ENCODE measurements around the gene GATAD1.

GATAD1 gene

DNA sequence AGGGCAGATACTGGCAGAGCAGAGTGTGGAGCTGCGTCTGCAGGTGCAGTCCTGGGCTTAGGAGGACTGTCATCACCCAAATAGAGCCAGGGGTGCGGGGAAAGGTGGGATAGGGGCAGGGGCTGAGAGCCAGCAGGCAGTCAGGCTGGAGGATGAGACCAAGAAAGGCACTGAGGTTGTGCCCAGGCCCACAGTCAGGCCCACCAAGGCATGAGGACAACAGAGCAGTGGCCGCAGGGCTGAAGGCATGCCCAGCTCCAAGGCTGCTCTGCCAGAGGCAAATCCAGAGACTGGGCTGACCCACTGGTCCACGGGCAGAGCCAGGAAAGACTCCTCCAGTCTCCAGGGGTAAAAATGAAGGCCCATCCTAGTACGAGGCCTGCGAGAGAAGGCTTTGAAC, 24.4 kb upstream of the GATAD1 start:
- TF ChIP-seq, protein P1, sequence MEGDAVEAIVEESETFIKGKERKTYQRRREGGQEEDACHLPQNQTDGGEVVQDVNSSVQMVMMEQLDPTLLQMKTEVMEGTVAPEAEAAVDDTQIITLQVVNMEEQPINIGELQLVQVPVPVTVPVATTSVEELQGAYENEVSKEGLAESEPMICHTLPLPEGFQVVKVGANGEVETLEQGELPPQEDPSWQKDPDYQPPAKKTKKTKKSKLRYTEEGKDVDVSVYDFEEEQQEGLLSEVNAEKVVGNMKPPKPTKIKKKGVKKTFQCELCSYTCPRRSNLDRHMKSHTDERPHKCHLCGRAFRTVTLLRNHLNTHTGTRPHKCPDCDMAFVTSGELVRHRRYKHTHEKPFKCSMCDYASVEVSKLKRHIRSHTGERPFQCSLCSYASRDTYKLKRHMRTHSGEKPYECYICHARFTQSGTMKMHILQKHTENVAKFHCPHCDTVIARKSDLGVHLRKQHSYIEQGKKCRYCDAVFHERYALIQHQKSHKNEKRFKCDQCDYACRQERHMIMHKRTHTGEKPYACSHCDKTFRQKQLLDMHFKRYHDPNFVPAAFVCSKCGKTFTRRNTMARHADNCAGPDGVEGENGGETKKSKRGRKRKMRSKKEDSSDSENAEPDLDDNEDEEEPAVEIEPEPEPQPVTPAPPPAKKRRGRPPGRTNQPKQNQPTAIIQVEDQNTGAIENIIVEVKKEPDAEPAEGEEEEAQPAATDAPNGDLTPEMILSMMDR (IDR thresholded peaks at IDR 0.05; ENCODE audit: borderline replicate concordance, insufficient read depth, low read depth, low read length): no peak
- H3K4me3 ChIP-seq (ENCODE audit: low read depth, low read length): no peak overlapping the region

DNA sequence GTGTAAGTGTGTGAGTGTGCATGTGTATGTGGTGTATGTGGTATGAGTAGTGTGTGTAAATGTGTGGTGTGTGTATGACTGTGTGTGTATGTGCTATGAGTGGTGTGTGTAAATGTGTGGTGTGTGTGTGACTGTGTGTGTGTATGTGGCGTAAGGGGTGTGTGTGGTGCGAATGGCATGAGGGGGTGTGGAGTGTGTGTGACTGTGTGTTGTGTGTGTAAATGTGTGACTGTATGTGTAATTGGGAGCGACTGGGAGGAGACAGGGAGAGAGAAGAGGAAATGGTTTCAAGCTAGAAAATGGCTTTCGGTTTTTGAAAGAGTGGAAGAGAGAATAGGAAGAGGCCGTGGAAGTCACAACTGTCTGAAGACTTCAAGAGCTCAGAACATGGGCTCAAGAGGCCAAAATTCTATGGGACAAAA, 23.6 kb upstream of the GATAD1 start:
- TF ChIP-seq, protein P1 (IDR thresholded peaks at IDR 0.05; ENCODE audit: borderline replicate concordance, insufficient read depth, low read depth, low read length): no peak
- H3K4me3 ChIP-seq (ENCODE audit: low read depth, low read length): no peak overlapping the region

- TF ChIP-seq, protein P1 (IDR thresholded peaks at IDR 0.05; ENCODE audit: borderline replicate concordance, insufficient read depth, low read depth, low read length): no peak
- no peak overlapping the region for H3K4me3 ChIP-seq (ENCODE audit: low read depth, low read length)
Measured at GRCh38 chr7:92425311-92425947, 21.9 kb upstream of the GATAD1 start.

DNA sequence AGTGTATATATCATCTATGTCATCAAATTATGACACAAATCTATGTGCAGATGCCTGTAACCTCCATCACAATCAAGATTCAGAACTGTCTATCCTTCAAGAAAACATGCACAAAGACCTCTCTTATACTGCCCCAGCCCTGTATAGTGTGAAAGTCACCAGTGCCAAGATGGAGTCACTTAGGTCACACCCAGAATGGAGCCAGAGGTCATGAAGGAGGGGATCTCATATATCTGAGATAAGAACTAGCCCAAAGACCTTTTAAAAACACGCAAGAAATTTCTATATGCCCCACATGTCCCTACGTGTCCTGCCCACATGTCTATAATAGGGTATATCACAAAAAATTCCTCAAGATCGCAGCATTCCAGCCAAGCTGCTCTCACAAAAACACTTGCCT, 20.1 kb upstream of the GATAD1 start:
- no peak overlapping the region for H3K4me3 ChIP-seq (ENCODE audit: low read depth, low read length)
- TF ChIP-seq, protein P1 (IDR thresholded peaks at IDR 0.05; ENCODE audit: borderline replicate concordance, insufficient read depth, low read depth, low read length): no peak

DNA sequence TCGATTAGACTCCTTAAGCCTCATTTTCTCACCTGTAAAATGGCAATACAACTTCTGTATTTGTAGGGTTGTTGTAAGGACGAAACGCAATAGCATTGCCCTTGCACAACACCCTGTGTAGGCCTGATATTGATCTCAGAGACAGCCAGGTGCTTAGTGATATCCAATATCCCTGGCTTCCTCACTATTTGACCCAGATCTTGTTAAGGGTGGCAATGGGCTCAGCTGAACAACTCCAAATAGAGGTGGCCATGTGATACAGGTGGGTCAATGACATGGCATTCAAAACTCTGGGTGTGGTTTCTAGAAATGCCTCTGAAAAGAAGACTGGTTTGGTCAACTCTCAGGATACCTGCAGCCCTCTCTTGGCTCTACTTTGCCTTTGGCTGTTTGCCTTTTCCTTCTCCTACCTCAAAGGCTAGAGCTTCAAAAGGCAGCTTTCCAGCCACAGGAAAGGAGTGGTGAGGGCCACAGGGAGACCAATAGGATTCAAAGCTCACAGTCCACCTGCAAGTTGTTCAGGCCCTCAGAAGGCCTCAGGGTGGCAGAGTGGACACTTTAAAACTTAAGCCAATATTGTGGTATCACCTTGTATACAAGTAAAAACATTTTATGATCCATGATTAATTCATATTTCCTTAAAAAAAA, 14.9 kb upstream of the GATAD1 start:
- TF ChIP-seq, protein P1 (IDR thresholded peaks at IDR 0.05; ENCODE audit: borderline replicate concordance, insufficient read depth, low read depth, low read length): no peak
- H3K4me3 ChIP-seq (ENCODE audit: low read depth, low read length): no peak overlapping the region

DNA sequence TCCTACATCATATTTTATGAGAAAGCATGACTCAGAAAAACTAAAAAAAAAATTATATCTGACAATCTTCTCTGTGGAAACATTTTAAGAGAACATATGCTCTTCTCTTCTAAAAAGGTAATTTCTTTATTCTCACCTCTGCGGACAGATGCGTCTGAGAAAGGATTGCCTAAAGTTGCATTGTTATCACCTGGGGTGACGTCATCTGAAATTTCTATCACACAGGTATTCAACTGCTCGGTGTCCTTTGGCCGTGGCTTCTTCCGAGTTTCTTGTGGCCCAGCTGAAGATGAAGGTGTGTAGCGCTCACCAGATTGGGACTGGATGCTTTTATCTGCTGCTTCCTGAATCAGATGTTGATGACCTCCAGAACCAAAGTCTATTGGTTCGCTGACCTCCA, 14.3 kb upstream of the GATAD1 start:
- TF ChIP-seq, protein P1 (IDR thresholded peaks at IDR 0.05; ENCODE audit: borderline replicate concordance, insufficient read depth, low read depth, low read length): no peak
- H3K4me3 ChIP-seq (ENCODE audit: low read depth, low read length): no peak overlapping the region

- TF ChIP-seq, protein P1 (IDR thresholded peaks at IDR 0.05; ENCODE audit: borderline replicate concordance, insufficient read depth, low read depth, low read length): no peak
- no peak overlapping the region for H3K4me3 ChIP-seq (ENCODE audit: low read depth, low read length)
Measured at GRCh38 chr7:92435542-92435941, 11.7 kb upstream of the GATAD1 start.
